Neuronal stem cell (in vitro differentiated cells): ENCODE results near the gene P2RX6.

Experiments
- DNase-seq: peaks from one replicate; pipeline ENCODE4 v3.0.0-alpha.2; 2013; ENCODE audit warnings: low spot score
- H2AFZ ChIP-seq: one replicate; pipeline ENCODE4 v1.6.1; 2013; ENCODE audit warnings: mild to moderate bottlenecking, low read length, inconsistent platforms
- H2AK5ac ChIP-seq: 2 replicates; pipeline ENCODE4 v1.6.1; 2013; ENCODE audit warnings: low read depth, mild to moderate bottlenecking, inconsistent platforms, low read length, moderate library complexity, mixed read lengths
- H2BK120ac ChIP-seq: 2 replicates; pipeline ENCODE4 v1.6.1; 2013; ENCODE audit warnings: low read depth, mild to moderate bottlenecking, inconsistent platforms, low read length, moderate library complexity, mixed read lengths
- H2BK12ac ChIP-seq: one replicate; pipeline ENCODE4 v1.6.1; 2013; ENCODE audit warnings: low read length, inconsistent platforms
- H2BK15ac ChIP-seq: 2 replicates; pipeline ENCODE4 v1.6.1; 2013; ENCODE audit warnings: mild to moderate bottlenecking, low read length, inconsistent platforms, mixed read lengths
- H2BK5ac ChIP-seq: one replicate; pipeline ENCODE4 v1.6.1; 2013; ENCODE audit warnings: inconsistent platforms, mild to moderate bottlenecking, low read length, moderate library complexity
- H3K14ac ChIP-seq: one replicate; pipeline ENCODE4 v1.6.1; 2013; ENCODE audit warnings: low read length, inconsistent platforms
- H3K18ac ChIP-seq: 2 replicates; pipeline ENCODE4 v1.6.1; 2013; ENCODE audit warnings: low read length, inconsistent platforms
- H3K23ac ChIP-seq: 2 replicates; pipeline ENCODE4 v1.6.1; 2013; ENCODE audit warnings: low read depth, mild to moderate bottlenecking, mixed read lengths, low read length, inconsistent platforms; ENCODE audit not compliant: poor library complexity
- H3K27ac ChIP-seq: replicated peaks from 3 replicates; pipeline ENCODE4 v1.5.1; 2013; ENCODE audit warnings: low read length, inconsistent platforms
- H3K27me3 ChIP-seq, 3 experiments: 2 replicates each; pipeline ENCODE4 v1.6.1; 2013; ENCODE audit warnings: low read length in 3 of 3, mild to moderate bottlenecking in 2 of 3, inconsistent platforms in 1 of 3, low read depth in 1 of 3, mixed read lengths in 1 of 3, moderate library complexity in 1 of 3; ENCODE audit not compliant: control insufficient read depth in 3 of 3, insufficient read depth in 3 of 3
- H3K36me3 ChIP-seq, 2 donors: replicated peaks in 1 of 2; 2 replicates each; pipeline ENCODE4 v1.6.1; 2013; ENCODE audit warnings: low read length in 2 of 2; ENCODE audit not compliant: control insufficient read depth in 2 of 2, insufficient read depth in 2 of 2
- H3K4ac ChIP-seq: 2 replicates; pipeline ENCODE4 v1.6.1; 2013; ENCODE audit warnings: inconsistent platforms, mild to moderate bottlenecking, low read length, moderate library complexity
- H3K4me1 ChIP-seq, 2 donors: 1 replicate in 1 of 2; 2 replicates in 1 of 2; pipeline ENCODE4 v1.6.1; 2013; ENCODE audit warnings: low read length in 2 of 2, low read depth in 1 of 2; ENCODE audit not compliant: control insufficient read depth in 2 of 2, insufficient read depth in 1 of 2
- H3K4me2 ChIP-seq: one replicate; pipeline ENCODE4 v1.6.1; 2013; ENCODE audit warnings: mild to moderate bottlenecking, low read length, inconsistent platforms; ENCODE audit not compliant: insufficient read depth, poor library complexity, severe bottlenecking
- H3K4me3 ChIP-seq, 2 donors: 2 replicates each; pipeline ENCODE4 v1.5.1; 2013; ENCODE audit warnings: low read length in 2 of 2, mild to moderate bottlenecking in 2 of 2, inconsistent platforms in 1 of 2, moderate library complexity in 1 of 2
- H3K79me1 ChIP-seq: one replicate; pipeline ENCODE4 v1.6.1; 2013; ENCODE audit warnings: low read depth, mild to moderate bottlenecking, inconsistent platforms, low read length, moderate library complexity
- H3K9ac ChIP-seq: one replicate; pipeline ENCODE4 v1.6.1; 2013; ENCODE audit warnings: mild to moderate bottlenecking, low read depth, low read length, inconsistent platforms; ENCODE audit not compliant: poor library complexity
- H3K9me3 ChIP-seq, 2 donors: replicated peaks in 1 of 2; 2 replicates each; pipeline versions ENCODE3 to v1.6.1; 2013; ENCODE audit warnings: low read length in 2 of 2, mild to moderate bottlenecking in 2 of 2, inconsistent platforms in 1 of 2, low read depth in 1 of 2, mixed read lengths in 1 of 2, moderate library complexity in 1 of 2; ENCODE audit not compliant: control insufficient read depth in 2 of 2, insufficient read depth in 1 of 2
- H4K8ac ChIP-seq: one replicate; pipeline ENCODE4 v1.6.1; 2013; ENCODE audit warnings: low read depth, mild to moderate bottlenecking, inconsistent platforms, low read length, moderate library complexity
- H4K91ac ChIP-seq: one replicate; pipeline ENCODE4 v1.6.1; 2013; ENCODE audit warnings: low read length, low read depth, mild to moderate bottlenecking, inconsistent platforms; ENCODE audit not compliant: poor library complexity
- WGBS, 2 donors: extraction: QIAGEN DNeasy Blood & Tissue Kit; methylation state at CpG; one replicate each; pipeline ENCODE4 v1.1.7; 2013; ENCODE audit warnings: missing lambda C conversion rate in 2 of 2, mixed read lengths in 1 of 2; ENCODE audit not compliant: insufficient read length in 2 of 2, insufficient replicate concordance in 1 of 2; ENCODE audit errors: extremely low coverage in 2 of 2; 5-methylcytosine and 5-hydroxymethylcytosine counted together

Gene P2RX6

DNA sequence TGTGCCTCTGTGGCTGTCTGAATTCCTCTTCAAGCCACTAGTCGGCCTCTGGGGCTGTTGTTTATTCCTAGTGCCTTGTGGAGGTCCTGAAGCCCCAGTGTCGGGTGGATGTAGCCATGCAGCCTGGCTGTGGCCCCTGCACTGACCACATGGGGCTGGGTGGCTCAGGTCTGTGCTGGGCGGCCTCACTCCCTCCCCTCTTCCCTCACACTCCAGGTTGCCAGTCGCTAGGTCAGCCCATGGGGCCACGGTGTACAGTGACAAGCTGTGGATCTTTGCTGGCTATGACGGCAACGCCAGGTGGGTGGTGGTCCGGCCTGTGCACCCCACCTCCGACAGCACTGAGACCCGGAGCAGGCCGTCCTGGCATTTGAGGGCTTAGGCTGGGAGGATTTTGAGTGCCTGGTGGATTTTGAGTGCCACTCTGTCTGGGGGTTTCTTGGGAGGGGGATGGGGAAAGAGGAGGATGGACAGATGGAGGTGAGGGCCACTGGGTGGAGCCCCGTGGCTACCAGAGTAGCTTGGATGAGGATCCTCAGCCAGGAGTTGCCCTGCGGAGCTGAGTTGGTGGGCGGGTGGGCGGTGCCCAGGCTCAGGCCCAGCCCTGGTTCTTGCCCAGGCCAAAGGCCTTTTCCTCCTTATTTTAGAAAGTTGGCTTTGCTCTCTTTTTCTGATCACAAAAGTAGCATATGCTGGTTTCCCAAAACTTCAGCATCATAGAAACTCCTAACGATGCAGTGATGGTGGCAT lies 26.2 kb upstream of the P2RX6 start:
- Histone ChIP-seq H3K27ac (no peak overlapping the region), H2AFZ (no peak overlapping the region), H3K4me1 (no peaks in the 10 kb centered on the region), H3K79me1 (peaks cover 3% of the 10 kb centered on the region), H3K18ac (peak overlapping the region; percentile 28), H3K27me3 (no peaks in the 10 kb centered on the region), H2BK15ac (no peak overlapping the region), H2AK5ac (no peak overlapping the region), H3K14ac (no peak overlapping the region), H3K36me3 (peaks cover 39 to 73% of the 10 kb centered on the region in 2 donors), H2BK12ac (no peak overlapping the region), H2BK5ac (no peak overlapping the region), H4K91ac (no peak overlapping the region), H3K4me2 (no peak overlapping the region), H4K8ac (no peak overlapping the region), H3K9ac (peak overlapping the region; percentile 50), H3K9me3 (no peaks in the 10 kb centered on the region), H3K4ac (peak overlapping the region; percentile 6), H3K23ac (peak overlapping the region; percentile 89), H2BK120ac (peak overlapping the region; percentile 31), H3K4me3 (peak overlapping the region in 1 of 2 donors; percentile 5)
- no peak for DNase-seq
- WGBS, 2 donors = no CpG with 5 or more reads among the region's 16 CpGs

DNA sequence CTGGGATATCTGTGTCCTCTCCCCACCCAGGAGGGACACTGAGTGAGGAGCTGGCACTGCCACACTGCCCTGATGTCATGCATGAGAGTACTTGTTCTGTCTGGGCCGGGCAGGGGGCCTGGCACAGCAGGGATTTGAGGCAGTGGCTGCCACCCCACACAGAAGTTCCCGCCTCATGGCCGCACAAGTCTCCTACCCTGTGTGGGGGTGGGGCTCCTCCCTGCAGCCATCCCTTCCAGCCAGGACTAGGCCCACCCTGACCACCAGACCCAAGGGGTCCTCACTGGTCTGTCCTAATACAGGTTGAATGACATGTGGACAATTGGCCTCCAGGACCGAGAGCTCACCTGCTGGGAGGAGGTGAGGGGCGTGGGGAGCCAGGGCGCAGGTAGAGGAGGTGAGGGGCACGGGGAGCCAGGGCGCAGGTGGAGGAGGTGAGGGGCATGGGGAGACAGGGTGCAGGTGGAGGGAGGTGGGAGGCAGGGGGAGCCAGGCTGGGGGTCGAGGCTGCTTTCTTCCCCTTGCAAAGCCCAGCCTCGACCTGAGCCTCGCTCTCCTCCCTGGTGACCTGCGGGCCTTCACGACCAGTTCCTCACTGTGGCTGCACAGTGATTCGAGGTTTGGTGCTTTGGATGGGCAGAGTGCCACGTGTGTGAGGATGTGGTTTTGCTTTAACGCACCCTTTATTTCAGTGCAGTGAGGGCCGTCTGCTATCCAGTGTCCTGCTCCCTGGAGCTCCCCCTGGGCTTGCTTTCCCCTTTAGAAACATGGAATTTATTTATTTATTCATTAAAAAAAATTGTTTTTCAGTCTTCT lies 25.4 kb upstream of the P2RX6 start:
- Histone ChIP-seq H3K4me2 (no peak overlapping the region), H3K9me3 (no peaks in the 10 kb centered on the region), H3K79me1 (peaks cover 3% of the 10 kb centered on the region), H3K4ac (peak overlapping the region; percentile 6), H3K14ac (no peak overlapping the region), H2BK120ac (peak overlapping the region; percentile 61), H3K23ac (peak overlapping the region; percentile 89), H3K4me3 (no peak overlapping the region), H2AK5ac (peak overlapping the region; percentile 21), H4K91ac (no peak overlapping the region), H3K9ac (peak overlapping the region; percentile 50), H2BK12ac (no peak overlapping the region), H3K36me3 (peaks cover 39 to 72% of the 10 kb centered on the region in 2 donors), H3K27ac (no peak overlapping the region), H3K4me1 (no peaks in the 10 kb centered on the region), H2BK15ac (no peak overlapping the region), H3K18ac (no peak overlapping the region), H4K8ac (no peak overlapping the region), H3K27me3 (no peaks in the 10 kb centered on the region), H2AFZ (no peak overlapping the region), H2BK5ac (no peak overlapping the region)
- DNase-seq = no peak
- WGBS, 2 donors = no CpG with 5 or more reads among the region's 17 CpGs

DNA sequence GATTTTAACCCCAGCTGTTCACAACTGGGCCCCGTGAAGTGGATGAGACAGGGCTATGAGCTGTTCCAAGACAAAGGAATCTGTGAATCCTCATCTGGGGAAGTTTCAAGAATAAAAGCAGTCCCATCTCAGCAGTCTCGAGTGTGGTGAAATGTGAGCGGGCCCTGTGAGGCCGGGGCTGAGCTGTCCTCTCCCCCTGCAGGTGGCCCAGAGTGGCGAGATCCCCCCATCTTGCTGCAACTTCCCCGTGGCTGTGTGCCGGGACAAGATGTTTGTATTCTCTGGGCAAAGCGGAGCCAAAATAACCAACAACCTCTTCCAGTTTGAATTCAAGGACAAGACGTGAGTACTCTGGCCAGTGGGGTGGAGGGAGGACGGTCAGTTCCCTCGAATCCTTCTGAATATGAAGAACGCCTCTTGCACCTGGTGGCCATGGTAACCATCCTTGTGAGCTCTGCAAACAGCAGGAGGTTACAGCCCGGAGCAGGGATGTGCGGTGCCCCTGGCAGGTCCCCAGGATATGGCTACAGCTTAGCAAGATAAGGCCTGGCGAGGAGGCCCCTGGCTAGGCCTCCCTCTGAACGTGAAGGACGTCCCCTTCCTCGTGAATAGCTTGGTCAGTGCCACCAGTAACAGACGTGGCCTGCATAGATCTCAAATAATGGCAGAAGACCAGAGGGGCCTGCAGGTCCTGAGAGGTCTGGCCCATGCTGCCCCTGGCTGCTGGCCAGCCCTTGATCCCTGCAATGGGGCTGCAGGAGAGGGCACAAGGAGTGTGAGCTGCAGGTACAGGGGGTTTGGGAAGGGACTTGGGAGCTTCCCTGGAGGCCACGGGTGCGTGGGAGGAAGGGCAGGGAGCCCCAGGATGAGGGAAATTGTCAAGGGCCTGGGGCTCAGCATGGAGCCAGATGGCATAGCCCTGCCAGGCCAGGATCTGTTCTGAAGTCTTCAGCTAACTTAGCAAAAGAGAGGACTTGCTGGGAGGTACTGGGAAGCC lies 24.5 kb upstream of the P2RX6 start:
- DNase-seq = no peak
- H3K27ac ChIP-seq = no peak overlapping the region
- no peak overlapping the region for H3K14ac ChIP-seq
- H2BK120ac ChIP-seq = no peak overlapping the region
- no peak overlapping the region for H4K91ac ChIP-seq
- no peaks in the 10 kb centered on the region for H3K4me1 ChIP-seq
- H2AK5ac ChIP-seq = no peak overlapping the region
- H3K18ac ChIP-seq = no peak overlapping the region
- no peak overlapping the region for H4K8ac ChIP-seq
- peaks cover 3% of the 10 kb centered on the region for H3K79me1 ChIP-seq
- WGBS, 2 donors = no CpG with 5 or more reads among the region's 21 CpGs
- no peak overlapping the region for H2BK15ac ChIP-seq
- H2BK12ac ChIP-seq = no peak overlapping the region
- H3K4me2 ChIP-seq = no peak overlapping the region
- H3K36me3 ChIP-seq = peaks cover 44 to 75% of the 10 kb centered on the region in 2 donors
- no peaks in the 10 kb centered on the region for H3K27me3 ChIP-seq
- no peak overlapping the region for H3K9ac ChIP-seq
- no peak overlapping the region for H3K4ac ChIP-seq
- H2AFZ ChIP-seq = no peak overlapping the region
- no peak overlapping the region for H2BK5ac ChIP-seq
- no peak overlapping the region for H3K4me3 ChIP-seq
- no peaks in the 10 kb centered on the region for H3K9me3 ChIP-seq
- peak overlapping the region; percentile 34 for H3K23ac ChIP-seq
